GM12872 (cell line): ENCODE data around the gene BSDC1.

Source experiments
- TF ChIP-seq, protein P1 (sequence below): IDR thresholded peaks from 3 replicates; pipeline ENCODE4 v1.5.1; 2011; ENCODE audit warnings: low read depth, mild to moderate bottlenecking, low read length, moderate library complexity; ENCODE audit not compliant: insufficient read depth

Gene BSDC1

DNA sequence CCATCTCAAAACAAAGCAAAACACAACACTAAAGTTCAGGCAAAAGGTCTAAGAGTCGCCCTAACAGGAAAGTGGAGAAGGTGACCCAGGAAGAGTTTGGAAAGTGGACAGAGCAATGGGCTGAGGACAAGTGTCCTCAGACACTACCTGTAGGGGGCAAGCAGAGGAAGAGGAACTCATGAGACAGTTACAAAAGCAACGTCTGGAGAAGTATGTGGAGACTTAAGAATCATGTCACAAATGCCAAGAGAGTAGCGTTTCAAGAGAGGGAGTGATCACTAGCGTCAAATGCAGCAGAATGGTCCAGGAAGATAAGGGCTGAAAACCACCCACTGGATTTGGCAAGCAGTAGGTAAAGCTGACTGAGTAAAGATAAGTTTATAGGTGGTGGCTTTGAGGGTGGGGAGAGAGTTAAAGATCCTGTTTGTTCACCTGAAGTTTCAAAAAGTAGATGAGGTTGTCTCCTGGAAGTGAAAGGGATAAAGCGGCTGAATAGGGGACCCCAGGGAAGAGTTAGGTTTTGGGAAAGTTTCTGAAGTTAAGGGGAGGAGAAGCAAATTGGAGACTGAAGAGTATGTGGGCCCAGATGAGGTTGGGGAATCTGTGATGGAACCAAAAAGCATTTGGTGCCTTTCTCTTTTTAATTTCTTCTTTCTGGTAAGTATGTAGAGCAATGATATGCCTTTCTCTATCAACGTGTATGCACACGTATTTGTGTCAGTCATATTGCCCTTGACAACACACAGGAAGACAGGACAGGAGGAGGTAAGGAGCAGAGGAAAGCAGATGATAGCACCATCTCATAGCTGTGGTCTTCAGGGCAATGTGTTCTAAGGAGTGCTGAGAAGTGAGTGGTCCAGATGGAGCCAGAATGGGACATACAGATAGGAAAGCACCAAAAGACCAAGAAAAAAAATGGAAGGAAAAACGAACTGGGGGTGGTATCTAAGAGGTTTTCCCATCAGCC lies 3.1 kb downstream of the BSDC1 start:
- TF ChIP-seq, protein P1, sequence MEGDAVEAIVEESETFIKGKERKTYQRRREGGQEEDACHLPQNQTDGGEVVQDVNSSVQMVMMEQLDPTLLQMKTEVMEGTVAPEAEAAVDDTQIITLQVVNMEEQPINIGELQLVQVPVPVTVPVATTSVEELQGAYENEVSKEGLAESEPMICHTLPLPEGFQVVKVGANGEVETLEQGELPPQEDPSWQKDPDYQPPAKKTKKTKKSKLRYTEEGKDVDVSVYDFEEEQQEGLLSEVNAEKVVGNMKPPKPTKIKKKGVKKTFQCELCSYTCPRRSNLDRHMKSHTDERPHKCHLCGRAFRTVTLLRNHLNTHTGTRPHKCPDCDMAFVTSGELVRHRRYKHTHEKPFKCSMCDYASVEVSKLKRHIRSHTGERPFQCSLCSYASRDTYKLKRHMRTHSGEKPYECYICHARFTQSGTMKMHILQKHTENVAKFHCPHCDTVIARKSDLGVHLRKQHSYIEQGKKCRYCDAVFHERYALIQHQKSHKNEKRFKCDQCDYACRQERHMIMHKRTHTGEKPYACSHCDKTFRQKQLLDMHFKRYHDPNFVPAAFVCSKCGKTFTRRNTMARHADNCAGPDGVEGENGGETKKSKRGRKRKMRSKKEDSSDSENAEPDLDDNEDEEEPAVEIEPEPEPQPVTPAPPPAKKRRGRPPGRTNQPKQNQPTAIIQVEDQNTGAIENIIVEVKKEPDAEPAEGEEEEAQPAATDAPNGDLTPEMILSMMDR, result no peak

DNA sequence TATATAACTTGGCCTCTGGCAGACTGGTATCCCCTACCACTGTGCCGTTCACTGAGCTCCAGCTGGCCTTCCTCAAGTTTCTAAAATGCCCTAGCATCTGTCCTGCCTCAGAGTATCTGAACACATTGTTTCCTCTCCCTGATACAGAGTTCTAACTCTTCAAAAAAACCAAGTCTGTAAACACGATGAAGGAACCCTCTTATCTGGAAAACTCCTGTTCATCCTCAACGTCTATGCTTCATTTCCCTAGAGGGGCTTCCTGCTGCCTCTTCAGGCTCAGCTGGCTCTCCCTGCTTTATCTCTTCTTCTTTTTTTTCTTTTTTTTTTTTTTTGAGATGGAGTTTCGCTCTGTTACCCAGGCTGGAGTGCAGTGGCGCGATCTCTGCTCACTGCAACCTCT lies 5.6 kb downstream of the BSDC1 start:
- TF ChIP-seq, protein P1, result no peak

DNA sequence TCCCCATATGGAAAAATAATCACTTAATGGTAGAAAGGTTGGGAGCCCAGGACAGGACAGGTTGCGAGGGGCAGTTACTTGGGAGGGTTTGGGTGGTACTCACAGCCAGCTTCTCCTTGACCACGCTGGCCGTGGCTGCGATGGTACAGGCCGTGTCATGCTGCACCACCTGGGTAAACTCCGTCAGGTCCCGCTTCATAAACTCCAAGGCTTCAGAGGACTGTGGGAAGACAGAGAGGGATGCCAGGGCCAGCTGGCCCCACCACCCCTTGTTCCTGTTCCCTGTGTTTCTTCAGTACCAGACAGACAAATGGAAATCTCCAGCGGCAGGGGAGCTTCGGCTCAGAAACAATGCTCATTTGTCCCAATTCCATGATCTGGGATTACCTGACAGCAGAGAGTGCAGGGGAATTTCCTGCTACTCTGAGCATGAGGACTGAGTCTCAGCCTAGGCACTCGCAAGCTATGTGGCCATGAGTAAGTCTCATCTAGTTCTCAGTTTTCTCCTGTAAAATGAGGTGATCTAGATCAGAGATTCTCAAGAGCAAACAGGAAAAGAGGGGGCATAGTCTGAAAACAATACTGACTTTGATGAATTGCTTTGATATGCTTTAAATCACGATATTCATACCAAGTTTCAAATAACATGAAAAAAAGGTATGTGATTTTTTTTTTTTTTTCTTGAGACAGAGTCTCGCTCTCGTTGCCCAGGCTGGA lies 7.4 kb downstream of the BSDC1 start:
- TF ChIP-seq, protein P1, result no peak

DNA sequence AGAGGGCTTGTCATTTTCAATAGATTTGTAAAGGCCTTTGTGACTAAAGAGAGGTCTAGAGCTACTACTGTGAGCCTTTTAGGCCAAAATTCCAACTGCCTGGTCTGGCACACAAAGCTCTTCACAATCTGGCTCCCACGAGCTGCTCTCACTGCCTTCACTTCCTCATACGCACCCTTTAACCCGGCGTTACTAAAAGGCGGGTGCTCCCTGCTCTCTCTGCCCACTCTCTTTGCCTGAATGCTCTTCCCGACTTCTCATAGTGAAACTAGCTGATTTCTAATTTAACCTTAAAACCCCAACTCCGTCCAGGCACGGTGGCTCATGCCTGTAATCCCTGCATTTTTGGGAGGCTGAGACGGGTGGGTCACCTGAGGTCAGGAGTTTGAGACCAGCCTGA lies 14.2 kb downstream of the BSDC1 start:
- TF ChIP-seq, protein P1, result no peak

DNA sequence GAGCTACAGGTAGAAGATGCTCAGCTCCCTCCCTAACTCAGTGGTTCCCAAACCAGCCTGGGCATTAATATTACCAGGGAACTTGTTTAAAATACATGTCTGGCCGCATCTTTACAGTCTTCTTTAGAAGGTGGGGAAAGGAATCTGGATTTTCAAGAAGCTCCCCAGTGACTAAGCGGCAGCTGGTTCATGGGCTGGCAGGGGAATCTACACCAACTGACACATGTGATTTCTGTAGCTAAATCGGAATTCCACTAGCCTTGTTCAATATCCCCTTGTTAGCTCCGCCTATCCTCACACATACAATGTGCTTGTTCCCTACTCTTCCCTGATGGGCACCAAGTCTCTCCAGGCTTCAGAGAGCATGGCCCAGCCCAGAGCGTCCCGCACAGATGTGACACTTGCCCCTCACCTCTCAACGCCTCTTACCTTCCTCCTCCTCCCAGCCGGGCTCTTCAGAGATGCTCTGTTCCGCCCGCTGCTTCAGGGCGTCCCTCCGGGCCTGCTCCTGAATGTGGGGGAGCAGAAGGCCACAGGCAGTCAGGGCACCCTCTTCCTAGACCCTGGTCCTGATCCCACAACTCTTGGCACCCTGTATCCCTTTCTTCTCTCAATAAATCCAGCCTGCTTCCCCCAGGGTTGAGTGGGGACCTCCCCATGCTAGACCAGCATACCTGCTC lies 16.6 kb downstream of the BSDC1 start:
- TF ChIP-seq, protein P1, result no peak

DNA sequence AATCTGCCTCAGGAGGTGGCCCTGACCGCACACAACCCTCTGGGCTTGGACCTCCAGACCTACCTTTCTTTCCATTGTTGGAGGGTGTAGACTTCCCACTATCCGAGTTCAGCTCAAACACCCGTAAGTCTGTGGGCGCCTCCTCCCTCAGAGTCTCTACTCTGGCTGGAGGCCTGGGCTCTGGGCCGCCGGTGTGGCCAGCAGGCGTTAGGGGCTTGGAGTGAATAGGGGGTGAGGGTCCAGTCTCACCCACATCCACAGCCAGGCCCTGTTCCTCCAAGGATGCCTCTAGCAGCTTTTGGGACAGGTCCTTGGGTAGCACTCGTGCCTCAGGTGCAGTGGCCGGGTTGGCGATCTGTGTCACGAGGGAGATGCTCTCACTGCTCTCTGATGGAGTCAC lies 18.0 kb downstream of the BSDC1 start:
- TF ChIP-seq, protein P1, result no peak
